GM21529 (cell line): ENCODE measurements around the gene ICAM4.

ENCODE experiments used
- ATAC-seq: cut with Tn5 transposase; IDR thresholded peaks from one replicate; pipeline ENCODE4 v1.9.1; 2021; ENCODE audit not compliant: unreplicated experiment

The ICAM4 gene

GRCh38 chr19:10290357-10290875 lies 3.7 kb downstream of the ICAM4 start:
- ATAC-seq, result no peak

GRCh38 chr19:10290876-10291553 lies 4.3 kb downstream of the ICAM4 start:
- no peak for ATAC-seq

- ATAC-seq, result no peak
Observed at GRCh38 chr19:10291554-10292205, 4.9 kb downstream of the ICAM4 start.

GRCh38 chr19:10292206-10292788 lies 5.5 kb downstream of the ICAM4 start:
- peak; percentile 46 for ATAC-seq

- no peak for ATAC-seq
Observed at GRCh38 chr19:10292789-10293636, 6.3 kb downstream of the ICAM4 start.

- ATAC-seq, result no peak
Observed at GRCh38 chr19:10293637-10294367, 7.0 kb downstream of the ICAM4 start.

GRCh38 chr19:10294368-10294697 lies 7.6 kb downstream of the ICAM4 start:
- ATAC-seq, result no peak

GRCh38 chr19:10295305-10295846 lies 8.6 kb downstream of the ICAM4 start:
- no peak for ATAC-seq

- no peak for ATAC-seq
Observed at GRCh38 chr19:10295847-10296591, 9.3 kb downstream of the ICAM4 start.

- ATAC-seq, result no peak
Observed at GRCh38 chr19:10299545-10300458, 13.0 kb downstream of the ICAM4 start.

- no peak for ATAC-seq
Observed at GRCh38 chr19:10305139-10305806, 18.5 kb downstream of the ICAM4 start.

GRCh38 chr19:10306327-10306726 lies 19.6 kb downstream of the ICAM4 start:
- no peak for ATAC-seq

- ATAC-seq, result no peak
Observed at GRCh38 chr19:10309423-10309822, 22.7 kb downstream of the ICAM4 start, which contains the start of gene ZGLP1. Gene ZGLP1 (minus strand): TSS chr19:10309815.

GRCh38 chr19:10315335-10316214 lies 28.8 kb downstream of the ICAM4 start, which contains the start of gene FDX2:
Gene FDX2 (minus strand): TSS chr19:10316015. CDS start chr19:10315996, 19 bp downstream.
- ATAC-seq, result no peak

- no peak for ATAC-seq
Observed at GRCh38 chr19:10316229-10317044, 29.7 kb downstream of the ICAM4 start.
